GM12865 (cell line): ENCODE measurements around the gene MLLT10.

Experiments used
- DNase-seq: peaks from one replicate; pipeline ENCODE4 v3.0.0; 2010; ENCODE audit warnings: low read depth
- H3K4me3 ChIP-seq: 2 replicates; pipeline ENCODE4 v1.5.1; 2011; ENCODE audit warnings: mild to moderate bottlenecking, low read depth, low read length, control low read depth
- TF ChIP-seq, protein P1 (sequence below): IDR thresholded peaks from 2 replicates; pipeline ENCODE4 v1.5.1; 2011; ENCODE audit warnings: low read length, control low read depth, low read depth, inconsistent platforms; ENCODE audit not compliant: insufficient read depth; ENCODE audit errors: missing control alignments

The MLLT10 gene

DNA sequence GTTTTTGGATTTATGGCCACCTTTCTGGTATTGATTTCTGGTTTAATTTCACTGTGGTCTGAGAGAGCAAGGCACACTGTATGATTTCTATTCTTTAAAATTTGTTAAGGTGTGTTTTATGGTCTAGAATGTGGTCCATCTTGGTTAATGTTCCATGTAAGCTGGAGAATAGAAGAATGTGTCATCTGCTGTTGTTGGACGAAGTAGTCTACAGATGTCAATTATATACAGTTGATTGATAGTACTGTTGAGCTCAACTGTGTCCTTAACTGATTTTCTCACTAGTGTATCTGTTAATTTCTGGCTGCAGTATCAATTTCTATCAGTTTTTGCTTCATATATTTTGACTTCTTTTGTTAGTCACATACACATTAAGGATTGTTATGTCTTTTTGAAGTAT lies 127.1 kb downstream of the MLLT10 start:
- TF ChIP-seq, protein P1, sequence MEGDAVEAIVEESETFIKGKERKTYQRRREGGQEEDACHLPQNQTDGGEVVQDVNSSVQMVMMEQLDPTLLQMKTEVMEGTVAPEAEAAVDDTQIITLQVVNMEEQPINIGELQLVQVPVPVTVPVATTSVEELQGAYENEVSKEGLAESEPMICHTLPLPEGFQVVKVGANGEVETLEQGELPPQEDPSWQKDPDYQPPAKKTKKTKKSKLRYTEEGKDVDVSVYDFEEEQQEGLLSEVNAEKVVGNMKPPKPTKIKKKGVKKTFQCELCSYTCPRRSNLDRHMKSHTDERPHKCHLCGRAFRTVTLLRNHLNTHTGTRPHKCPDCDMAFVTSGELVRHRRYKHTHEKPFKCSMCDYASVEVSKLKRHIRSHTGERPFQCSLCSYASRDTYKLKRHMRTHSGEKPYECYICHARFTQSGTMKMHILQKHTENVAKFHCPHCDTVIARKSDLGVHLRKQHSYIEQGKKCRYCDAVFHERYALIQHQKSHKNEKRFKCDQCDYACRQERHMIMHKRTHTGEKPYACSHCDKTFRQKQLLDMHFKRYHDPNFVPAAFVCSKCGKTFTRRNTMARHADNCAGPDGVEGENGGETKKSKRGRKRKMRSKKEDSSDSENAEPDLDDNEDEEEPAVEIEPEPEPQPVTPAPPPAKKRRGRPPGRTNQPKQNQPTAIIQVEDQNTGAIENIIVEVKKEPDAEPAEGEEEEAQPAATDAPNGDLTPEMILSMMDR = no peak
- H3K4me3 ChIP-seq = no peak overlapping the region
- DNase-seq = no peak

DNA sequence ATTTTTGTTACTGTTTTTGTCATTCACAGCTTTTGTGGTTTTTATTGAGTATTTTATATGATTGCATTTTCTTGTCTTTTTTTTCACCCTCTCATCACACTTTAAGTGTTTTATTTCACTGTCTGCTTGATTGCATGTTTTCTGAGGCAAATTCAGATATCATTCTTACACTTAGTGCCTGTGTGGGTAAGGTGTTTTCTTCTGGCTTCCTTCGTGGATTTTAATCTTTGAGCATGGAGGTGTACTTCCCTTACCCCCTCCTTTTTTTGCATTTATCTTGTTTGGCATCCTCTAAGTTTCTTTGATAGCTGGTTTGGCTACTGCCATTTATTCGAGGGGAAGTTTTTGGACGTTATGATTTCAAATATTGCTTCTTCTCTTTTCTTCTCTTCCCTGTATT lies 127.9 kb downstream of the MLLT10 start:
- no peak overlapping the region for H3K4me3 ChIP-seq
- DNase-seq = no peak
- TF ChIP-seq, protein P1 = no peak

DNA sequence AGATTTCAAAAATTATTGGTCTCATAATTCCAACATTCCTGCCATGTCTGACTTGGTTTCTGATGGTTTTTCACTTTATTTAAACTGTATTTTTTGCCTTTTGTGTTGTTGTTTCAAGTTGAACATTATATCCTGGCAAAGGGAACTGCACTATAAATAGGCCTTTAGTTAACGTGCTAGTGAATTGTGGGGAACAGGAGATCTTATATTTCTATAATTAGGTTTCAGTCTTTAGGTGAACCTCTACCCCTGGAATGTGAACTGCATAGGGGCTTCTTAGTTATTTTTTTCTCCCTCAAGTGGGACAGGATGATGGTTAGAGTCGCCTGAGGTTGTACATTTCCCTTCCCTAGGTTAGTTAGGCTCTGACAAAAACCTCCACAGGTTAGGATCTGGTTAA lies 128.6 kb downstream of the MLLT10 start:
- no peak for DNase-seq
- no peak overlapping the region for H3K4me3 ChIP-seq
- TF ChIP-seq, protein P1 = no peak

DNA sequence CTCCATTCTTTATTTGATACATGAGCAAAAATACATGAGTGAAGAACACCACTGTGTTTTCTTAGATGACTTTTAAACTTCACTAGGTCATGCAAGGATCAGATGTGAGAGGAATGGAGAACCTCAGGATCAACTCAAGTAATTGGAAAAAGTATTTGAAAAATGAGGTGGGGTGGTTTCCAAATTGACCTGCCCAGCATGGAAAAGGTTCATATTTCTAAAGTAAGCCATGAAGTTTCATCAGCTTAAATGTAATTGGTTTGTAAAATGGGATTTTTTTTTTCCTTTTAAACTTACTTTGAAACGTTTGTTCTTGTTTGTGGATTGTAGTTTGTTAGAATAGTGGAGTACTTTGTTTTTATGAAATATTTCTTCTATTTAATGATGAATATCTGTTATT lies 134.8 kb downstream of the MLLT10 start:
- no peak overlapping the region for H3K4me3 ChIP-seq
- TF ChIP-seq, protein P1 = no peak
- no peak for DNase-seq

DNA sequence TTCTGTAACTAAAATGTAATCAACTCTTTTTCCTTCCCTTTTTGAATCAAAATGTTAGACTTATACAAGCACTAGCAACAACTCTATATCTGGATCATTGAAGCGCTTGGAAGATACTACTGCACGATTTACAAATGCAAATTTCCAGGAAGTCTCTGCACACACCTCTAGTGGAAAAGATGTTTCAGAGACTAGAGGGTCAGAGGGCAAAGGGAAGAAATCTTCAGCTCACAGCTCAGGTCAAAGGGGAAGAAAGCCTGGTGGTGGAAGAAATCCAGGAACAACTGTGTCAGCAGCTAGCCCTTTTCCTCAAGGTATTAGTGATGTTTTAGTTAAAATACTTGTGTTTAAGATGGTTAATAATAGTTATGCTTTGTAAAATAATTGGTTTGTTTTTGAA lies 136.4 kb downstream of the MLLT10 start:
- TF ChIP-seq, protein P1 = no peak
- DNase-seq = no peak
- no peak overlapping the region for H3K4me3 ChIP-seq

DNA sequence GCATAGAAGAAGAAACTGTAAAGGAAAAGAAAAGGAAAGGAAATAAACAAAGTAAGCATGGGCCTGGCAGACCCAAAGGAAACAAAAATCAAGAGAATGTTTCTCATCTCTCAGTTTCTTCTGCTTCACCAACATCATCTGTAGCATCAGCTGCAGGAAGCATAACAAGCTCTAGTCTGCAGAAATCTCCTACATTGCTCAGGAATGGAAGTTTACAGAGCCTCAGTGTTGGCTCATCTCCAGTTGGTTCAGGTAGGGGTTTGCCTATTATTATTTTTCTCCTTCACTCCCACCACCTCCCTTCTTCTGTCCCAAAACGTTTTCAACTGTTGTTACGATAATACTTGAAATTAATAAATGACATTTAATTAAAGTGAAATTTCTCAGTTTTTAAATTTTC lies 139.6 kb downstream of the MLLT10 start:
- TF ChIP-seq, protein P1 = no peak
- no peak overlapping the region for H3K4me3 ChIP-seq
- DNase-seq = peak; percentile 4

DNA sequence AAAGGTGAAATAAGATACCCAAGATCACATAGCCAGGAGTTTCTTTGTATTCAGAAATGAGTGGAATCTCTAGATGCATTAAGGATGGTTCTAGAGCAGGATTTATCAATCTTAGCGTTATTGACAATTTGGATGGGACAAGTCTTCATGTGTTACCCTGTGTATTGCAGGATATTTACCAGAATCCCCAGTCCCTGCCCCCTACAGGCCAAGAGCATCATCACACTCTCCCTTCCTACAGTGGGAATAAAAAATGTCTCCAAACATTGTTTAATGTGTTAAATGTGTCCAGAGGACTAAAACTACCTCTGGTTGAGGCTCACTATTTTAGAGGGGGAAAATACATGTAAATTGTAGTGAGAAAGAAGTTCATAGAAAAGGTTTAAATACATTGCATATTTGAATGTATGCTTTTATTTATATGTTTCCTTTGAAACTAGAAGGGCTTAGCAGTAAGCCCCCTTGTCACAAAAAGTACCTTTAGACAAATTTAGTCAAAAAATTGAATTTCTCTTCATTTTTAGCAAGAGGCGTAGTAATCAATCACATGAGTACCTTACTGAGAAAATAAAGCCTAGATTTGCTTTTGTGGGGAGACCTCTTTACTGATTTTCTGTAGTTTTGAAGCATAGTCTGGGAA lies 141.2 kb downstream of the MLLT10 start:
- DNase-seq = peak; percentile 42
- no peak overlapping the region for H3K4me3 ChIP-seq
- TF ChIP-seq, protein P1 = peak; percentile 87
